Breast epithelium (tissue), 4 donors: ENCODE data around the gene CEP170. TPM values are rescaled to one million over a fixed set of nuclear protein-coding genes. Genes with fewer than 3 reads are reported as not detected.

Source experiments
- DNase-seq, 2 donors: peaks; one replicate each; pipeline ENCODE4 v3.0.0-alpha.2; 2019; ENCODE audit warnings: low spot score in 2 of 2
- H3K27ac ChIP-seq, 2 donors: fragments of 200-600 bp; sonication (generic) in 1 of 2; one replicate each; pipeline ENCODE4 v1.5.1; 2016 to 2019; ENCODE audit warnings: mild to moderate bottlenecking in 1 of 2
- H3K27me3 ChIP-seq, 2 donors: fragments of 200-600 bp; sonication (generic) in 1 of 2; one replicate each; pipeline versions ENCODE4 v1.5.1 to v1.6.0; 2017 to 2019; ENCODE audit warnings: control low read depth in 1 of 2, mild to moderate bottlenecking in 1 of 2
- H3K36me3 ChIP-seq: fragments of 200-600 bp; one replicate; pipeline ENCODE4 v1.5.1; 2019
- H3K4me1 ChIP-seq, 2 donors: fragments of 200-600 bp; sonication (generic); one replicate each; pipeline ENCODE4 v1.5.1; 2016 to 2019; ENCODE audit warnings: control low read depth in 1 of 2
- H3K4me3 ChIP-seq, 3 donors: fragments of 200-600 bp; sonication (generic); 1 replicate in 2 of 3; 2 replicates in 1 of 3; pipeline ENCODE4 v1.5.1; 2016 to 2019; ENCODE audit warnings: mild to moderate bottlenecking in 3 of 3, moderate library complexity in 2 of 3
- H3K9me3 ChIP-seq, 2 donors: fragments of 200-600 bp; sonication (generic) in 1 of 2; one replicate each; pipeline ENCODE4 v1.5.1; 2016 to 2019; ENCODE audit warnings: control low read depth in 1 of 2
- POLR2A ChIP-seq: fragments of 450-650 bp; IDR thresholded peaks from one replicate; pipeline ENCODE4 v1.6.1; 2016; ENCODE audit warnings: antibody characterized with exemption, mild to moderate bottlenecking, moderate library complexity
- POLR2AphosphoS5 ChIP-seq, 3 donors: sonication (generic); formaldehyde crosslinking; IDR thresholded peaks; one replicate each; pipeline ENCODE4 v1.6.1; 2017; ENCODE audit warnings: antibody characterized with exemption in 3 of 3
- intact Hi-C: fragments of 100-400 bp; cut with DNase I; formaldehyde crosslinking; loops from one replicate; pipeline ENCODE4 v1.15.1; 2023; ENCODE audit warnings: low total_unique reads
- total RNA-seq, 3 donors: library from RNA; depleted of rRNA; stranded (reverse); fragments of >200 nt; gene quantifications; one replicate each; pipeline ENCODE4 v1.1.0, GENCODE V29; 2016
- TF ChIP-seq, protein P1 (sequence below), 3 donors: fragments of 450-650 bp; IDR thresholded peaks; one replicate each; pipeline ENCODE4 v1.5.1; 2016 to 2017; ENCODE audit warnings: antibody characterized with exemption in 3 of 3, mild to moderate bottlenecking in 3 of 3, moderate library complexity in 3 of 3

CEP170 gene
- total RNA-seq, 3 donors from 2014 or later: 37.4 to 54.2 (median 47.4) TPM

DNA sequence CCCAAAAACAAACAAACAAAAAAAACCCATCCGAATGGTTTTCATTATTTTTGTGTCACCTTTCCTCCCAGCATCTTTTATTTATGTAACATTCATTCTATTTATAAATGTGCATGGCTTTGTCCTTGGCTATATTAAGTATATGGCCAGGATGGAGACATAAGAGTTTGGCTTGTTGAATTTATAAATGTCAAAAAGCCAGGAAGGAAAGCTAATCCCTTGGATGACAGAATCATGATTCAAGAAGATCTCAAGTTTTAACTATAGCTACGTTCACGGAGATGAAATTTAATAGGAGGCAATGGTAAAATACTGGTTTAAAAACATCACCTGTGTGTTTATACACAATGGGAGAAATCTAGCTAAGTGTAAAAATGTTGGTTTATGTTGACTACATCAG lies 5.0 kb downstream of the CEP170 start:
- Histone ChIP-seq H3K4me1 (peaks cover 0 to 4% of the 10 kb centered on the region in 2 donors), H3K9me3 (no peaks in the 10 kb centered on the region), H3K4me3 (no peak overlapping the region), H3K27ac (no peak overlapping the region), H3K27me3 (no peaks in the 10 kb centered on the region), H3K36me3 (no peaks in the 10 kb centered on the region)
- TF ChIP-seq, protein P1, sequence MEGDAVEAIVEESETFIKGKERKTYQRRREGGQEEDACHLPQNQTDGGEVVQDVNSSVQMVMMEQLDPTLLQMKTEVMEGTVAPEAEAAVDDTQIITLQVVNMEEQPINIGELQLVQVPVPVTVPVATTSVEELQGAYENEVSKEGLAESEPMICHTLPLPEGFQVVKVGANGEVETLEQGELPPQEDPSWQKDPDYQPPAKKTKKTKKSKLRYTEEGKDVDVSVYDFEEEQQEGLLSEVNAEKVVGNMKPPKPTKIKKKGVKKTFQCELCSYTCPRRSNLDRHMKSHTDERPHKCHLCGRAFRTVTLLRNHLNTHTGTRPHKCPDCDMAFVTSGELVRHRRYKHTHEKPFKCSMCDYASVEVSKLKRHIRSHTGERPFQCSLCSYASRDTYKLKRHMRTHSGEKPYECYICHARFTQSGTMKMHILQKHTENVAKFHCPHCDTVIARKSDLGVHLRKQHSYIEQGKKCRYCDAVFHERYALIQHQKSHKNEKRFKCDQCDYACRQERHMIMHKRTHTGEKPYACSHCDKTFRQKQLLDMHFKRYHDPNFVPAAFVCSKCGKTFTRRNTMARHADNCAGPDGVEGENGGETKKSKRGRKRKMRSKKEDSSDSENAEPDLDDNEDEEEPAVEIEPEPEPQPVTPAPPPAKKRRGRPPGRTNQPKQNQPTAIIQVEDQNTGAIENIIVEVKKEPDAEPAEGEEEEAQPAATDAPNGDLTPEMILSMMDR (IDR thresholded peaks at IDR 0.05): no peak
- no peak for TF ChIP-seq POLR2AphosphoS5 (IDR thresholded peaks at IDR 0.05)
- no peak for TF ChIP-seq POLR2A
- intact Hi-C loops: no loop called here
- no peak for DNase-seq

DNA sequence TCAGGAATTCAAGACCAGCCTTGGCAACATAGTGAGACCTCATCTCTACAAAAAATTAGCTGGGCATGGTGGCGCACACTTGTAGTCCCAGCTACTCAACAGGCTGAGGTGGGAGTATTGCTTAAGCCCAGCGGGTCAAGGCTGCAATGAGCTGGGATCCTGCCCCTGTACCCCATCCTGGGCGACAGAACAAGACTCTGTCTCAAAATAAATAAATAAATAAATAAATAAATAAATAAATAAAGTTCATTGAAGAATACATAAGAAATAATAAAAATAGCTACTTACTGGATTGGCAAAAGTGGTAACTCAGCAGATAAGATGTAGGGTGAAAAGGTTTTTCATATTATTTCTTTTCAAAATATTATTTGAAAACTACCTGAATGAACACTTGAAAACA lies 5.9 kb downstream of the CEP170 start:
- no peaks in the 10 kb centered on the region for H3K36me3 ChIP-seq
- no peak overlapping the region for H3K4me3 ChIP-seq
- H3K27me3 ChIP-seq: no peaks in the 10 kb centered on the region
- H3K9me3 ChIP-seq: no peaks in the 10 kb centered on the region
- TF ChIP-seq POLR2AphosphoS5 (IDR thresholded peaks at IDR 0.05) (no peak), POLR2A (no peak)
- TF ChIP-seq, protein P1 (IDR thresholded peaks at IDR 0.05): no peak
- intact Hi-C loops: no loop called here
- H3K27ac ChIP-seq: no peak overlapping the region
- peaks cover 0 to 4% of the 10 kb centered on the region in 2 donors for H3K4me1 ChIP-seq
- no peak for DNase-seq

DNA sequence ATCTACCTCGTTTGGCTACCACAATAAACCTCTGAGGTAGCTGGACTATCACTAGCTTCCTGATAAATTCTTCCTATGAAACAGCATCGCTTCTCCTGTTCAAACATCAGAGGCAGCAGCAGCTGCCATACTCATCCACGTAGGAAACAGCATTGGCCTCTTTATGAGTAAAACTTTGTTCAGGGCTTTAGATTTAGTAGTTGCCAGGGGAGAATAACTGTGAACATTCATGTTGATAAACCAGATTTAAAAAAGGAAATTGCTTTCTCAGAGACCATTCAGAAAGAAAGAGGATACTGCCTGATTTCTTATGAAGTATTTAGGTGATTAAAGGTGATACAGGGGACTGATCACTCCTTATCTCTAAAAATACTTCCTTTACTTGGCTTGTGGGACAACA lies 7.2 kb downstream of the CEP170 start:
- H3K9me3 ChIP-seq: no peaks in the 10 kb centered on the region
- H3K4me3 ChIP-seq: no peak overlapping the region
- intact Hi-C loops: no loop called here
- TF ChIP-seq, protein P1 (IDR thresholded peaks at IDR 0.05): no peak
- TF ChIP-seq POLR2A (no peak), POLR2AphosphoS5 (IDR thresholded peaks at IDR 0.05) (no peak)
- no peak for DNase-seq
- no peaks in the 10 kb centered on the region for H3K4me1 ChIP-seq
- H3K36me3 ChIP-seq: no peaks in the 10 kb centered on the region
- H3K27ac ChIP-seq: no peak overlapping the region
- H3K27me3 ChIP-seq: no peaks in the 10 kb centered on the region

DNA sequence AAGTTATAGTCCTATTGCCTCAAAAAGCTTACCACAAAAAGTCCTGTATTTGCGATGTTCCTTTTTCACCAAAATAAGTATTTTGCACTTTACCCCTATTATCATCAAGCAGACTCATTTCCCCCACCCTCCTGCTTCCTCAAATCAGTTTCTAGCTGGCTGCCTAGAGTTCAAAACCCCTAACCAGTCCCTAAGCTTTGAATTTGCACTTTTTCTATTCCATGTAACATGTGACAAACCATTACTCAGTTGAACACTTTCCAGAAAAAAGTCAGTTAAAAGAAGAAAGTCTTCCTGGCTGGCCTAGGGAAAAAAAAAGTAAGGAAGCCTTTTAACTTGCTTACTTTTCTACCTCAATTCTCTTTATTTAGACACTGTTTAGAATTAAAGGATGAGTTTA lies 8.2 kb downstream of the CEP170 start:
- Histone ChIP-seq H3K4me3 (no peak overlapping the region), H3K9me3 (no peaks in the 10 kb centered on the region), H3K27ac (peak overlapping the region in 1 of 2 donors; percentile 27), H3K27me3 (no peaks in the 10 kb centered on the region), H3K4me1 (no peaks in the 10 kb centered on the region), H3K36me3 (no peaks in the 10 kb centered on the region)
- intact Hi-C loops: no loop called here
- no peak for DNase-seq
- TF ChIP-seq, protein P1 (IDR thresholded peaks at IDR 0.05): no peak
- no peak for TF ChIP-seq POLR2A
- TF ChIP-seq POLR2AphosphoS5 (IDR thresholded peaks at IDR 0.05): no peak

DNA sequence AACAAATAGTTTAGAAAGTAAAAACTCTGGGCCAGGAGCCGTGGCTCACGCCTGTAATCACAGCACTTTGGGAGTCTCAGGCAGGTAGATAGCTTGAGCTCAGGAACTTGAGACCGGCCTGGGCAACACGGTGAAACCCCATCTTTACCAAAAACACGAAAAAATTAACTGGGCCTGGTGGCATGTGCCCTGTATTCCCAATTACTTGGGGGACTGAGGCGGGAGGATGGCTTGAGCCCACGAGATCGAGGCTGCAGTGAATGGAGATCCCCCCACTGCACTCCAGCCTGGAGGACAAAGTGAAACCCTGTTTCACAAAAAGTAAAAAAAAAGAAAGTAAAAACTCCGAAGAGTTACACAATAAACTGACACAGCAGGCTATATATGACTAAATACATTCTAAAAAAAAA lies 10.6 kb downstream of the CEP170 start:
- H3K36me3 ChIP-seq: no peaks in the 10 kb centered on the region
- H3K9me3 ChIP-seq: no peaks in the 10 kb centered on the region
- H3K27me3 ChIP-seq: no peaks in the 10 kb centered on the region
- TF ChIP-seq POLR2AphosphoS5 (IDR thresholded peaks at IDR 0.05) (no peak), POLR2A (no peak)
- TF ChIP-seq, protein P1 (IDR thresholded peaks at IDR 0.05): no peak
- no peak overlapping the region for H3K27ac ChIP-seq
- no peak overlapping the region for H3K4me3 ChIP-seq
- DNase-seq: no peak
- no peaks in the 10 kb centered on the region for H3K4me1 ChIP-seq
- intact Hi-C loops: no loop called here
